Stimulated activated CD4-positive, alpha-beta T cell treated with anti-CD3 and anti-CD28 coated beads, Interleukin-2, amount 100 ng/mL, for 24 hours (primary cell): Measurements from ENCODE around the gene AGPAT4.

Experiments
- DNase-seq, 2 donors: peaks; one replicate each; pipeline ENCODE4 v3.0.0-alpha.2; 2020

The AGPAT4 gene

GRCh38 chr6:161254126-161254463, 19.8 kb downstream of the AGPAT4 start:
- no peak for DNase-seq

GRCh38 chr6:161251345-161251744, 22.5 kb downstream of the AGPAT4 start:
- no peak for DNase-seq

- no peak for DNase-seq
These were observed 24.5 kb downstream of the AGPAT4 start for GRCh38 chr6:161249327-161249726.

- no peak for DNase-seq
These were observed 27.1 kb downstream of the AGPAT4 start for GRCh38 chr6:161246725-161247124.

- DNase-seq = no peak
These were observed 28.5 kb downstream of the AGPAT4 start for GRCh38 chr6:161245363-161245762.

GRCh38 chr6:161244725-161245124, 29.1 kb downstream of the AGPAT4 start:
- DNase-seq = no peak

- no peak for DNase-seq
These were observed 30.8 kb downstream of the AGPAT4 start for GRCh38 chr6:161242779-161243693.

- no peak for DNase-seq
These were observed 31.7 kb downstream of the AGPAT4 start for GRCh38 chr6:161242113-161242512.

- DNase-seq = no peak
These were observed 34.9 kb downstream of the AGPAT4 start for GRCh38 chr6:161239001-161239400.

- DNase-seq = no peak
These were observed 35.4 kb downstream of the AGPAT4 start for GRCh38 chr6:161238500-161238899.

- no peak for DNase-seq
These were observed 35.8 kb downstream of the AGPAT4 start for GRCh38 chr6:161238081-161238480.

- DNase-seq = no peak
These were observed 36.7 kb downstream of the AGPAT4 start for GRCh38 chr6:161237176-161237575.

- no peak for DNase-seq
These were observed 37.9 kb downstream of the AGPAT4 start for GRCh38 chr6:161235776-161236633.

- no peak for DNase-seq
These were observed 39.7 kb downstream of the AGPAT4 start for GRCh38 chr6:161233986-161234661.

GRCh38 chr6:161232467-161232866, 41.4 kb downstream of the AGPAT4 start:
- DNase-seq = no peak

GRCh38 chr6:161232010-161232409, 41.9 kb downstream of the AGPAT4 start:
- no peak for DNase-seq

- no peak for DNase-seq
These were observed 43.5 kb downstream of the AGPAT4 start for GRCh38 chr6:161230339-161230738.

- DNase-seq = no peak
These were observed 44.8 kb downstream of the AGPAT4 start for GRCh38 chr6:161228921-161229591.

GRCh38 chr6:161228096-161228495, 45.8 kb downstream of the AGPAT4 start:
- no peak for DNase-seq

GRCh38 chr6:161227004-161227960, 46.6 kb downstream of the AGPAT4 start:
- no peak for DNase-seq
